Measurements from ENCODE around the gene ATP13A5. TPM values are rescaled to one million over a fixed set of nuclear protein-coding genes. Genes with fewer than 3 reads are reported as not detected.

ATP13A5 gene, protein sequence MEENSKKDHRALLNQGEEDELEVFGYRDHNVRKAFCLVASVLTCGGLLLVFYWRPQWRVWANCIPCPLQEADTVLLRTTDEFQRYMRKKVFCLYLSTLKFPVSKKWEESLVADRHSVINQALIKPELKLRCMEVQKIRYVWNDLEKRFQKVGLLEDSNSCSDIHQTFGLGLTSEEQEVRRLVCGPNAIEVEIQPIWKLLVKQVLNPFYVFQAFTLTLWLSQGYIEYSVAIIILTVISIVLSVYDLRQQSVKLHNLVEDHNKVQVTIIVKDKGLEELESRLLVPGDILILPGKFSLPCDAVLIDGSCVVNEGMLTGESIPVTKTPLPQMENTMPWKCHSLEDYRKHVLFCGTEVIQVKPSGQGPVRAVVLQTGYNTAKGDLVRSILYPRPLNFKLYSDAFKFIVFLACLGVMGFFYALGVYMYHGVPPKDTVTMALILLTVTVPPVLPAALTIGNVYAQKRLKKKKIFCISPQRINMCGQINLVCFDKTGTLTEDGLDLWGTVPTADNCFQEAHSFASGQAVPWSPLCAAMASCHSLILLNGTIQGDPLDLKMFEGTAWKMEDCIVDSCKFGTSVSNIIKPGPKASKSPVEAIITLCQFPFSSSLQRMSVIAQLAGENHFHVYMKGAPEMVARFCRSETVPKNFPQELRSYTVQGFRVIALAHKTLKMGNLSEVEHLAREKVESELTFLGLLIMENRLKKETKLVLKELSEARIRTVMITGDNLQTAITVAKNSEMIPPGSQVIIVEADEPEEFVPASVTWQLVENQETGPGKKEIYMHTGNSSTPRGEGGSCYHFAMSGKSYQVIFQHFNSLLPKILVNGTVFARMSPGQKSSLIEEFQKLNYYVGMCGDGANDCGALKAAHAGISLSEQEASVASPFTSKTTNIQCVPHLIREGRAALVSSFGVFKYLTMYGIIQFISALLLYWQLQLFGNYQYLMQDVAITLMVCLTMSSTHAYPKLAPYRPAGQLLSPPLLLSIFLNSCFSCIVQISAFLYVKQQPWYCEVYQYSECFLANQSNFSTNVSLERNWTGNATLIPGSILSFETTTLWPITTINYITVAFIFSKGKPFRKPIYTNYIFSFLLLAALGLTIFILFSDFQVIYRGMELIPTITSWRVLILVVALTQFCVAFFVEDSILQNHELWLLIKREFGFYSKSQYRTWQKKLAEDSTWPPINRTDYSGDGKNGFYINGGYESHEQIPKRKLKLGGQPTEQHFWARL
- polyA plus RNA-seq (2014; cell fraction: cytosol; rRNA removed) = not detected in 2 replicates
- not detected in 2 replicates for polyA plus RNA-seq (2014; cell fraction: nucleus; rRNA removed)

DNA sequence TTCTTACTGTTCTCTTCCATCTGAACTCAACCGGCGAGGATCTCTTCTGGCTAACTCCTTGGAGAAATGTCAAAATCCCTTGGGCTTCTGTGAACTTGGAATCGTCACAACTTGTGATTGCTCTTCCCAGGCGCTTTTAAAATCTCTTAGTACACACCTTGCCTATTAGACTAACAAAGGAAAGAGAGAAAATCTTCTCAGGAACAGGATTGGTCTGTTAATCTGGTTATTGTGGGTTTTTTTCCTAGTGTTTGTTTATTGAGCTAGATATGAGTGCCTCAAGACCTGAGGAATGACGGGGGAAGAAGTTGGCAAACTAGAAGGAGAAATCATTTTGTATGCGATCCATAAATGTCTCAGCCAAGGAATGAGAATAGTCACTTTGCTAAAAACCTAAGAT, at the start of gene ATP13A5:
TSS of gene ATP13A5 (minus strand) at position 48 of the 400 bp plus-strand sequence. CDS start at position 20, 28 bp downstream.
- no peak for DNase-seq (ENCODE audit: low spot score)

DNA sequence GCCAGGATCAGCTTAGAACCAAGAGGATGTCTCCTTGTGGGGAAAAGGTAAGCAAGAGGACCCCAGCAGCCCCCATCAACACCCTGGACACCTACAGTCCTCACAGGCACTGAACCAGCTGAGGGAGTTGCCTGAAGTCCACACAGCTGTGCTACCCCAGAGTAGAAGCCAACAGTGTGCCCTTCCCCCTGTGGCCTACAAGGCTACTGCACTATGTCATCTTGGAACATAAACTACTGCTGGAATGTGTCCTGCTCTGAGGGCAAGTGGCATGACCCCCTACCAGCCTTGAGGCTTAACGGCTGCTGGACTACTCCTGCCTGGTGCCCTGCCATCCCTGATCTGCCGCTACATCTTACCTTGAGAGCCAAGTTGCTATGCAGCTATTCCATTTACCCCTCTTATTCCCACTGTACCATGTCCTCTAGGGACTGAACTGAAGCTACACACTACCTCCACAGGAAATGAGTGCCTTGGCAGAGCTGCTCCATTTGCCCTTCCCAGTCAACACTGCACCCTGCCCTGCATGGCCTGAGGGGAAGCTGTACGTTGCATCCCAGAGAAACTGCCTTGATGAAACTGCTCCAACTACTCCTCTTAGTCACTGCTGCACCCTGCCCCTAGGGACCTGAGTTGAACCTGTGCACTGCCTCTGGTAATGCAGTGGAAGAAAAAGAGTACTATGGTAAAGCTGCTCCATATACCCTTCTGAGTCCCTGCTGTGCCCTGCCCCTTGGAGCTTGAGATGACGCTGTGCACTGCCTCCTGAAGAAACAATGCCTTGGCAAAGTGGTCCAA, 40.2 kb upstream of the ATP13A5 start:
- no peak for DNase-seq (ENCODE audit: low spot score)

DNA sequence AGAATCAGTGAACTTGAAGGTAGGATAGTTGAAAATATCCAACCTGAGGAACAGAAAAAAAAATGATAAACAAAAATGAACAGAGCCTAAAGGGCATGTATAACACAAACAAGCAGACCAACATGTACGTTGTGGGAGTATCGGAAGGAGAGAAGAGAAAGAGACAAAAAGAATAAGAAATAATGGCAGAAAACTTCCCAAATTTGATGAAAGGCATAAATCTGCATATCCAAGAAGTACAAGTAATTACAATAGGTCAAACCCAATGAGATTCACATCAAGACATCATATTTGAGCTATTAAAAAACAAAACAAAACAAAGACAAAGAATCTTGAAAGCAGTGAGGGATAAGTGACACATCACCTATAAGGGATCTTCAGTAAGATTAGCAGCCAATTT, 38.1 kb upstream of the ATP13A5 start:
- no peak for DNase-seq (ENCODE audit: low spot score)

DNA sequence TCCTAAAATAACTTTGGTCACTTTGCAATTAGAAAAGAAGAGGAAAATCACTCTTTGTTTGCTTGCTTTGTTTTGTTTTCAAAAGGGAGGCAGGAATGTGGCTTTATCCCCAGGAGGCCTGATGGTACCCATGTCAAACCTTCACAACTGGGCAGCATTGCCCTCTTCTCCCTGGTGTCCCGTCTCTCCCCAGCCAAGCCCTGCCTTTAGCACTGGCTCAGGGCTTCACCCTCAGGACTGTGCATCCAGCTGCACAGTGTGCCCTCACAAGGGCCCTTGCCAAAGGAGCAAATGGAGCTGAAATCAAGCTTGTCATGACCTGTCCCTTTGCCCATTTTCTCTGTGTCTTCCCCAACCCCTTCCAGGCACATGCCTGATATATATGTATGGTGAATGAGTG, 29.1 kb upstream of the ATP13A5 start:
- no peak for DNase-seq (ENCODE audit: low spot score)

DNA sequence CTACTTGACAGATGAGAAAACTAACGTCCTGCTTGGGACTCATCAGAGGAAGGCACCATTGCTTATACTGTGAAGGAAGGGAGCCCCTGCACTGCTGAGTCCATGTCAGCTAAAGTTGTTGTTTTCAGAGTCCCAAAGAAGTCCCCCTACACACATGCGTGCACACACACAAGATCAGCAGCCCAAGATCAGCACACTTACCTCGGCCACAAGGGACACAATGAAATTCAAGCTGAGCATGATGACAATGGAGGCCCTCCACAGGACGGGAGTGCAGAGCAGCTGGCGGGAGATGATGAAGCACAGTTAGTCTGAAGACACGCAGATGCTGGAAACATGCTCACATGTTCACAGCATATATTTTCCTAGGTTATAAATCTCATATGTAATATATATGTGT, 28.6 kb upstream of the ATP13A5 start:
- no peak for DNase-seq (ENCODE audit: low spot score)

DNA sequence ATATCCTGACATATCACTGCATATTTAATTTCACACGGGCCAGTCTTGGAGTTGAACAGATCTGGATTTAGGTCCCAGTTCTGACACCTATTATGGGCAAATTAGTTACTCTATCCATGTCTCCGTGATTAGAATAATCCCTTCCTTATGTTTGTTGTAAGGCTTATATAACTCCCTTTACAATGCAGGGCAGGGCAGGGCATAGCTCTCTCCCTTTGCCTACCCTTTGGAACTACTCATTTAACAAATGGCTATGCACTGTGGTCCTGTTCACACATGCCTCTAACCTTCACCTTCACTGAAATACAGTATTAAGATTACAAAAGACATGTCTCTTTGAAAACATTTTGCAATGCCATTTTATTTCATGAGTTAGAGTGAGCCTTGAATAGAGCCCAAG, 24.8 kb upstream of the ATP13A5 start:
- no peak for DNase-seq (ENCODE audit: low spot score)

DNA sequence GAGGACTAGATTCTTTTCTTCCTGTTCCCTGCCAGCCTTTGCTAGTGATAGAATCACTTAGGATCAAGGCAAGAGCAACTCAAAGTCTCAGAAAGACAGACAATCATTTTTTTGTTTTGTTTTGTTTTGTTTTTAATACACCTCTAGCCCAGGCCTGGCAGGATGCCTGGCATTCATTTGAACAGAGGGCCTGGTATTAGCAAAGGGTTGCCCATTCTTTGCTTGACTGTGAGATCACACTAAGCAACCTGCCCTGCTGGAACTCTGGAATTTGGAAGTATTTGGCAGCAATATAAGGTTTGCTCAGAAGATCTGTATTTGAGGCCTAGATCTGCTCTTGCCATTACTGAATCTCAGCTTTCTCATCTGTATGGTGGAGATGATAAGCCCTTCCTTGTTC, 21.8 kb upstream of the ATP13A5 start:
- no peak for DNase-seq (ENCODE audit: low spot score)

DNA sequence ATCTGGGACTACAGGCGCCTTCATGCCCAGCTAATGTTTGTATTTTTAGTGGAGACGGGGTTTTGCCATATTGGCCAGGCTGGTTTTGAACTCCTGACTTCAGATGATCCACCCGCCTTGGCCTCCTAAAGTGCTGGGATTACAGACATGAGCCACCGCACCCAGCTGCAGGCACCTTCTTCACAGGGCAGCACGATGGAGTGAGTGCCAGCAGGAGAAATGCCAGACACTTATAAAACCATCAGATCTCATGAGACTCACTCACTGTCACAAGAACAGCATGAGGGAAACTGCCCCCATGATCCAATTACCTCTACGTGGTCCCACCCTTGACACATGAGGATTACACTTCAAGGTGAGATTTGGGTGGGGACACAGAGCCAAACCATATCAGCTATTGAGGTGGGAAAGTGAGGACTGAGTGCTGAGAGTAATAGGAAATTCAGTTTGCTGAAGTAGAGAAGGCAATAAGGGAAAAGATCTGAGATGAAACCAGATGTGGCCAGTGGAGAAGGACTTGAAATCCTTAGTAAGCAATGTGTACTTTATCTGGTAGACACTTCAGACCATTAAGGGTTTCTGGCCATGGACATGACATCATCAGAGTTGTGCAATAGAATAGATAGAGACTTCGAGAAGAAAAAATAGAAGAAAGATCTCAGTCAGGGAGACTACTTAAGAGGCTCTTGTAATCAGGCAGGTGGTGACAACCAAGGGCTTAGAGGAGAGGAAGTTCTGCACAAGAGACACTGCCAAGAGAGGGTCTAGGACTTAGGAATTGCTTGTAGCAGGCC, 18.1 kb upstream of the ATP13A5 start:
- DNase-seq (ENCODE audit: low spot score) = no peak

DNA sequence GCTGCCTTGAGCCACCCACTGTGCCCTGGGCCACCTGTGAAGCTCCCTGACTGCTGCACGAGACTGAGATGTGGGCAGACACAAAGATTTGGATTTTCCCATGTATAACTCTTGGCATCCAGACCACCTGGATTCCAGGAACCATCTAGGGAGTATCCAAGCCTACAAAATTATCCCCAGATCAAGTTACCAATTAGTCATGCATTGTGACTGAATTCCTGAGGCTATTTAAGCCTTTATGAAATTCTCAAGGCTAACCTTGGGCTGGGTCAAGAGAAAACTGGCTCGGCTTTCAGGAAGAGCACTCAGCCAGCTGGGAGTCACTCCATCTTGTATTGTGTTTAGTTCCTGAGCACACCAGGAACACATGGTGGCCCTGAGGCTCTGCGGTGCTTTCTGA, 13.3 kb upstream of the ATP13A5 start:
- DNase-seq (ENCODE audit: low spot score) = no peak

DNA sequence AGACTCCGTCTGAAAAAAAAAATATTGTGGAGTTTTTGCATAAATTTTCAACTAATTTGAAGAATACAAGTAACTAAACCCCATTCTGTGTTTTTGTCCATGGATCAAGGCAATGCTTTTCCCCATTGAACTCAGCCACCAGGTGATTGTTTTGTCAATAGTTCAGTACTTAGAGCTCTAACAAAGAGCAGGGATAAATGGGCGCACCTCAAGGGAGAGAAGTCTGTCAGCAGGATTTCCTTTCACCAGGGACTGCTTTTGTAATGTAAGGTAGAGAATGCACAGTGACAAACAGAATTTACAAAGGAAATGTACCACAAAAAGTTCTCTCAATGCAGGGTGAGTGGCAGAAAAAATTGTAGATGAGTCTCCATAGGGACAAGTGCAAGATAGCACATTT, 10.8 kb upstream of the ATP13A5 start:
- no peak for DNase-seq (ENCODE audit: low spot score)

DNA sequence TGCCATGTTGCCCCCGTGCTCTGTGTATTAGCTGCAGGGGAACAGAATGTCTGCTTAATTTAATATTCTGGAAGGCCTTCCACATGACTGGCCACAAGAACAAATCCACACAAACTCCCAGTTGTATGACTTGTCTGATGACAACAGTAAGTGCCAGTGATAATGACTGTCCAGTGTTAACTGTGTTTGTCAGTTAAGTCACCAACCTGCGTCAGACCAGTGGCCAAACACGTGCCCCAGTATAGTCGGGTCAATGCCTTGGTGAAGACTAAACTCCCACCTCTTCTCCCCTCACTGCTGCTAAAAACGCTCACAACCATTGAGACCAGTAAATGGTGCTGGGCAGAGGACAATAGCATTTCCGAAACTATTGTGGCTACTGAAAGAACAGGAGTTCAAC, 9.8 kb upstream of the ATP13A5 start:
- DNase-seq (ENCODE audit: low spot score) = no peak

DNA sequence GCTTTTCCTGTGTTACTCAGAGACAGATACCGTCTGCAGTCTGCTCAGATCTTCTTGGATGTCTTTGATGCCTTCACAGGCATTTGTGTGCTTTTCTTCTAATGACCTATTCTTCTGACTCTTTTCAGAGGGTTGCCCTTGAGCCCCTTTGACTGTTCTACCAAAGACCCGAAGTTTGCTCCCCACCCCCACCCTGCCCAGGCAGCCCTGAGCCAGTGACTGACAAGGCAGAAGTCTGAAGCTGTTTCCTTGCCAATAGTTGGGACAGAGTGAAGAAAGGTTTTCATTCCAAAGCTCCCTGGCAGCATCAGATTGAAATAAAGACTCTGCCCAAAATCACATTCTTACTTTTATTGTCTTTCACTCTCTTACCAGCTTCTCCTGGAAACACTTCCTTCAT, 9.0 kb upstream of the ATP13A5 start:
- no peak for DNase-seq (ENCODE audit: low spot score)

DNA sequence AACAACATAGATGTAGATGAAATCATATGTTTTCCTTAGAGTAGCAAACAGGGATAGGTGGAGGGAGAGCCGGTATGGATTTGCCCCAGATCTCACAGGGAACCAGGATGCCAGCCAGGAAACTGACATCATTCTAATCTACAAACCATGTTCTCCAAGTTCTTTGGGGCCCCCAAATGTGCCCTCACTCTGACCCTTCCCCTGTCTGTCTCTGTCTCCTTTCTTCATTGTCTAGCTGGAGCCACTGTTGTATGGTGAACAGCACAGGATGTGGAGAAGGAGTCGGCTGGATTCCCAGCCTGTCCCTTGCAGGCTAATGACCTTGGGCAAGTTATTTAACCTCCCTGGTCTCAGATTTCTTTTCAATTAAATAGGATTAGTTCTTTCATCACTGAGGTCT, 962 bp downstream of the ATP13A5 start:
- DNase-seq (ENCODE audit: low spot score) = no peak

DNA sequence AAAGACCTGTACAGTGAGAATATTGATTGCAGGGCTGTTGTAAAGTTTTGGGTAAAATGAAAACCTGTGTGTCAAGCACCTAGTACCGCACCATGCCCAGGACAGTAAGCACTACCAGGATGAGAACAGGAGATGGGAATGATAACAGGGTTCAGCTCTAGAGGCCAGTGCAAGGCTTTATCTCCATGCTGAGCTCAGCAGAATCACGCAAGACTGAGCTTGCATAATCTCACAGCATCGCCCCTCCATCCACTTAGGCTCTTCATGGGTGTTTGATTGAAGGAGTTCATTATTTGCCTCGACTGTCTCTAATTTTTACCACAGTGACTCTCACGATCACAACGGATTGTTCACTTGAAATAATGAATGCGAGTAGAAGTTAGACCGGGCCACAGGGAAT, 2.9 kb downstream of the ATP13A5 start:
- no peak for DNase-seq (ENCODE audit: low spot score)

DNA sequence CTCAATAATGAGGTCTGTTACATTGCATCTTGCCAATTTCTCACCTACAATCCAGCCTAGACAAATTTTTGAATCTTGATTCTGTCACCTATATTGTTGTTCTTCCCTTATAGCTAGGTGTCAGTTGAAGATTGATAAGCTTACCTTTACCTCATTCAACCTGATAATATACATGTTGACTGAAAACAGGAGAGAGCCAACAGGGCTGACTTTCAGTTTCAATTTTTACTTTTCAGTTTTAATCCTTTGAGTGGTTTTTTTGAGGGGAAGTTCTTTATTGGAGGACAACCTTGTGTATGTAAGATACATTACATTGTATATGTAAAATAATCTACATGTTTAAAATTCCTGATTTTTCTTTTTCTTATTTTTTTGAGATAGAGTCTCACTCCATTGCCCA, 5.8 kb downstream of the ATP13A5 start:
- DNase-seq (ENCODE audit: low spot score) = no peak

DNA sequence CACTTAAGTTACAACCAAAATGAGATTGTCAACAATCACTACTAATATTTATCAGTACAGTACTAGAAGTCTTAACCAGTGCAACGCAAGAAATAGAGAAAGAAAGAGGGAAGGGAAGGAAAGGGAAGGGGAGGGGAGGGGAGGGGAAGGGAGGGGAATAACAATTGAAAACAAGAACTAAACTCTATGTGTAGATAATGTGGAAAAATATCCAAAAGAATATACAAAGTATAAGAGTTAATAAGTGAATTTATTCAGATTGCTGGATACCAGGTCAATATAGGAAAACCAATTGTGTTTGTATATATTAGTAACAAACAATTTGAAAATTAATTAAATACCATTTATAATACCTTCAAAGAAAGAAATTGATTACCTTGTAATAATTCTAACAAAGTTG, 10.7 kb downstream of the ATP13A5 start:
- no peak for DNase-seq (ENCODE audit: low spot score)

DNA sequence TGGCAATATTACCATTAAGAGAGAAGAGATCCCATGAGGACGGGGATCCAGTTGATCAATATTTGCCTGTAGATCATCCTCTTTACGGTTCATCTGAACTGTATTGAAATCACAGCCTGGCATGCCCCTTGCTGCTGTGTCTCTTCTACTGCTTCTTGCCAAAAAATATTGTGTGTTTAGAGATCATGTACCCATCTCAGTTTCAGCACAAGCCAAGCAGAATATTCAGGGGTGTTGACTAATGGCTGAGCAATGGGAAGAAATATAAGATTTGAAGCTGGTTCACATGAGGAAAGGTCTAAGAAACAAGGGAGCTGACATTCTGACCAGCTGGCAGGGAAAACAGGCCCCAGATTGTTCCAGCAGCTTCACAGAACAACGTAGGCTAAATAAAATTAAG, 21.3 kb downstream of the ATP13A5 start:
- DNase-seq (ENCODE audit: low spot score) = no peak

DNA sequence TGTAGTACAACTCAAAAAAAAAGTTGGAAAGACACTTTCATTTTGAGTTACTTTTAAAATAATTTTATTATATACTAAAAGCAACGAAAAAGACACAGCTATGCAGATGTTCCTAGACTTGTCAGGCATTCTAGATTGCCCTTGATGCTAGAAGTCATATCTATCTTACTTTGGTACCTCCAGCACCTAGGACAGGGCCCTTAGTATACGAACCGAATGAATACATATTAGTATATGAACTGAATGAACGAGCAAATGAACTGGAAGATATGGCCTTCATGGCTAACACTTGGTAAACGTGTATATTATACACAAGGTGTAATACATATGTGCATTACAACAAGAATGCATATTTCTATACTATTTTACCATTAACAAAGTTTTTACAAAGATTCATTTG, 24.1 kb downstream of the ATP13A5 start:
- no peak for DNase-seq (ENCODE audit: low spot score)

DNA sequence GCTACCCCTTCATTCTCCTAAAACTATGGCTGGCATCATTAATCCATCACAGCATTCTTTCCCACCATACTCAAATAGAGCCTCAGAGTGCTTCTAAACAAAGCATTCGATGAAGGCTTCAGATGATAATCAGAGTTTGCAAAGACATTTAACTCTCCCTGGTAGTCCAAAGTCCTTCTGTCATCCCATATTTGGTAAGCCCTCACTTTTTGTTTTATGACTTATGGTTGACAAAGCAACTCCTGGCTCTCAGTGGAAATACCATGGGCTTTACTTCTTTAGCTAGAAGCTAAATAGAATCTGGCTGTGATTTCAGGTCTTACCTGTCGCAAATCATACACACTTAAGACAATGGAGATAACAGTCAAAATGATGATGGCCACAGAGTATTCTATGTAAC, 27.8 kb downstream of the ATP13A5 start:
- no peak for DNase-seq (ENCODE audit: low spot score)

DNA sequence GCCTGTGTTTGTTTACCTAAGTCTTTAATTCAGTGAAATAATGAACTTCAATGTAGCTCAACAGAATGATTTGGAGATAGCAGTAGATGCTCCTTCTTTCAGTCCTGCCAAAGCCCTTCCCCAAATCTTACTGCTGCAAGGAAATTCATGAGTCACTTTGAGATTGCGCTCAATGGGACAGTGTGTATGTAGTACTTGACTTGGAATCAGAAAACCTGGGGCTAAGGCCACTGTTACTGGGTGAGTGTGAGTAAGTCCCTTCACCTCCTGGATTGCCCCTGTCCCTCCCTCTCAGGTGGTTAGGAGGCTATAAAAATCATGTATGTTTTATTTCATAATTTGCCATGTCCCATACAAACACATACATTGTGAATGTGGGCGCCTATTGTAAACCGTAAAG, 29.9 kb downstream of the ATP13A5 start:
- DNase-seq (ENCODE audit: low spot score) = no peak
